Measurements from ENCODE around the gene LSP1. TPM values are rescaled to one million over a fixed set of nuclear protein-coding genes. Genes with fewer than 3 reads are reported as not detected.
A peak's percentile ranks its signal among the peaks of the same experiment; 100 is the strongest.

The LSP1 gene
- total RNA-seq, 3 donors from 2014 or later (not counting 1 experiment from before 2014, with no cell fraction given), result 487 to 595 (median 536) TPM

DNA sequence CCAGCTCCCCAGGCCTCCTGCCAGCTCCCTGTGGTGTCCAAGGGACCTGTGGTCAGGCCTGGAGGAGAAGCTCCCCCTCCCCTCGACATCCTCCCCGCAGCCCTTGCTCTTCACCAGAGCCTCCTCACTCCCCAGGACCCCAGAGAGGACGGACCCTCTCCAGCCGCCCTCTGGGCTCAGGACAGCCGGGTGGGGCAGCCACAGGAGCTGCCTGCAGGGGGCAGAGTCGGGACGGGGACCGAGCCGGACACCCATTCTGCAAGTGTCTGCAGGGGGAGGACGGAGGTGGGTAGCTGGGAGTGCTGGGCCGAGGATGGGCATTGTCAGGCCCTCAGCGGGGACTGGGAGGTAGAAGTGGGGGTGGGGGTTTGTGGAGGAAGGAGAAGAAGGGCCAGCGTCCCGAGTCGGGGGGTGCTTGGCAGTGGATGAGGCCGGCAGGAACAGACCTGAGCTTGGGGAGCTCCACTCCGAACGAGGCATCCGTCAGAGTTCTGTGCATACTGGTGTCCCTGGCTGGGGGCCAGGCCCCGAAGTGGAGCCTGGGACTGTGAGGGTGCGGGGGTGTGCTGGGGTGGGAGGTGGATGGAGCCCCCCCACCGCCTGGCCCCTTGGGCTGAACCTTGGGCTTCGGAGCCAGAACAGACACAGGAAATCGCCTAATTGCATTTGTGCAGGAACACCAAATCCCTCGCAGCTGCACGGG is 23.6 kb downstream of the LSP1 start:
- no peak overlapping the region for H3K4me3 Mint-ChIP-seq
- WGBS (ENCODE audit: insufficient coverage), result 73% methylated on average over 26 of the region's 26 CpGs
- Histone ChIP-seq H3K27ac (ENCODE audit: low read length) (no peak overlapping the region), H3K9me3 (ENCODE audit: control insufficient read depth, insufficient read depth, low read length) (no peaks in the 10 kb centered on the region), H3K27me3 (ENCODE audit: control insufficient read depth, insufficient read depth, low read length) (no peaks in the 10 kb centered on the region), H3K4me3 (ENCODE audit: low read length) (no peak overlapping the region), H3K4me1 (ENCODE audit: control insufficient read depth, insufficient read depth, low read length) (peaks cover 92% of the 10 kb centered on the region), H3K36me3 (ENCODE audit: control insufficient read depth, insufficient read depth, low read length) (peaks cover 20% of the 10 kb centered on the region)
- no peaks in the 10 kb centered on the region for H3K27me3 Mint-ChIP-seq (ENCODE audit: low read depth in 2 of 2)
- TF ChIP-seq, protein P1, sequence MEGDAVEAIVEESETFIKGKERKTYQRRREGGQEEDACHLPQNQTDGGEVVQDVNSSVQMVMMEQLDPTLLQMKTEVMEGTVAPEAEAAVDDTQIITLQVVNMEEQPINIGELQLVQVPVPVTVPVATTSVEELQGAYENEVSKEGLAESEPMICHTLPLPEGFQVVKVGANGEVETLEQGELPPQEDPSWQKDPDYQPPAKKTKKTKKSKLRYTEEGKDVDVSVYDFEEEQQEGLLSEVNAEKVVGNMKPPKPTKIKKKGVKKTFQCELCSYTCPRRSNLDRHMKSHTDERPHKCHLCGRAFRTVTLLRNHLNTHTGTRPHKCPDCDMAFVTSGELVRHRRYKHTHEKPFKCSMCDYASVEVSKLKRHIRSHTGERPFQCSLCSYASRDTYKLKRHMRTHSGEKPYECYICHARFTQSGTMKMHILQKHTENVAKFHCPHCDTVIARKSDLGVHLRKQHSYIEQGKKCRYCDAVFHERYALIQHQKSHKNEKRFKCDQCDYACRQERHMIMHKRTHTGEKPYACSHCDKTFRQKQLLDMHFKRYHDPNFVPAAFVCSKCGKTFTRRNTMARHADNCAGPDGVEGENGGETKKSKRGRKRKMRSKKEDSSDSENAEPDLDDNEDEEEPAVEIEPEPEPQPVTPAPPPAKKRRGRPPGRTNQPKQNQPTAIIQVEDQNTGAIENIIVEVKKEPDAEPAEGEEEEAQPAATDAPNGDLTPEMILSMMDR (IDR thresholded peaks at IDR 0.05), result peak; percentile 25
- ATAC-seq (no peak), DNase-seq (peak in 1 of 2 donors; percentile 36)
- H3K36me3 Mint-ChIP-seq, result no peaks in the 10 kb centered on the region
- peak overlapping the region; percentile 29 to 42 for H3K27ac Mint-ChIP-seq
- no peaks in the 10 kb centered on the region for H3K9me3 Mint-ChIP-seq
- peaks cover 26 to 72% of the 10 kb centered on the region in 2 donors for H3K4me1 Mint-ChIP-seq
- intact Hi-C loops (cut with micrococcal nuclease), result no loop called here

DNA sequence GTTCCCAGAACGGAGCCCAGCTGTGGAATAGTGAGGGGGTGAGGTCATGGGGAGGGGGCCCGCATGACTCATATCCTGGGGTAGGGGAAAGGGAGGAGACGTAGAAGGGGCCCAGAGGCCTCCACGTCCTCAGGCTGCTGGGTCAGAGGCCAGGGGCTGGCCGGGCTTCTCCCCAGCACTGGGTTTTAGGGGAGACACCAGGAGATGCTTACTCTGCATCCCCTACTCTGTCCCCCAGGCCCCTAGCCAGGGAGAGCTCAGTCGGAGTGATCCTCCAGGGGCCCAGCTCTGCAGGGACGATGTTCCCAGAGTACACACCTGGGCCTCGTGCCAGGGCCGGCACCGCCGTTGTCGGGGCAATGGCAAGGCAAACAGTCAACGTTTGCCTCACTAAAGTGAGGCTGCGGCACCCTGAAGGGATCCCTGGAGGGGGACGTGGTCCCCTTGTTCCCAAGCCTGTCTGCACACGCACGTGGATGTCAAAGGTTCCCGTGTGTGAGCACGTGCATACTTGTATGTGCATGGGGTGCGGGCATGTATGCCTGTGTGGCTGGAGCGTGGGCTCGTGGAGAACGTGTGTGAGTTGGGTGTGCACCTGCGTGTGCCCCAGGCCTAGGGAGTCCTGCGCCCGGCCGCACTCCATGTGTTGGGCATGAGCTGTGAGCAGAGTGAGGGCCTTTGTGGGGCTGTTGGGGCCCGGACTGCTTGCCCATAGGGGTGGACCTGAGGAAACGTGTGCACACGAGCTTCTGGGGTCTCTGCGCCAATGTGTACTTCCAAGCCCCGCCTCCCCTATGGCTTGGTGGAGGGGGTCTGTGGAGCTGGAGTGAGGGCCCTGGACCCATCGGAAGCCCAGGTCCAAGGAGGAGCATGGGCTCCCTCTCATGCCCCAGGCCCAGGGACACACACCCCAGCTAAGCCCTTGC is 24.6 kb downstream of the LSP1 start:
- no peaks in the 10 kb centered on the region for H3K36me3 Mint-ChIP-seq
- H3K27ac Mint-ChIP-seq, result peak overlapping the region in 1 of 2 donors; percentile 63
- no peaks in the 10 kb centered on the region for H3K9me3 Mint-ChIP-seq
- ATAC-seq (no peak), DNase-seq (no peak)
- Histone ChIP-seq H3K9me3 (ENCODE audit: control insufficient read depth, insufficient read depth, low read length) (no peaks in the 10 kb centered on the region), H3K4me1 (ENCODE audit: control insufficient read depth, insufficient read depth, low read length) (peaks cover 92% of the 10 kb centered on the region), H3K36me3 (ENCODE audit: control insufficient read depth, insufficient read depth, low read length) (peaks cover 20% of the 10 kb centered on the region), H3K27me3 (ENCODE audit: control insufficient read depth, insufficient read depth, low read length) (no peaks in the 10 kb centered on the region), H3K27ac (ENCODE audit: low read length) (no peak overlapping the region), H3K4me3 (ENCODE audit: low read length) (no peak overlapping the region)
- no peaks in the 10 kb centered on the region for H3K27me3 Mint-ChIP-seq (ENCODE audit: low read depth in 2 of 2)
- WGBS (ENCODE audit: insufficient coverage), result 75% methylated on average over 33 of the region's 33 CpGs
- H3K4me3 Mint-ChIP-seq, result no peak overlapping the region
- intact Hi-C loops (cut with micrococcal nuclease), result no loop called here
- H3K4me1 Mint-ChIP-seq, result peaks cover 21 to 68% of the 10 kb centered on the region in 2 donors
- TF ChIP-seq, protein P1 (IDR thresholded peaks at IDR 0.05), result no peak

DNA sequence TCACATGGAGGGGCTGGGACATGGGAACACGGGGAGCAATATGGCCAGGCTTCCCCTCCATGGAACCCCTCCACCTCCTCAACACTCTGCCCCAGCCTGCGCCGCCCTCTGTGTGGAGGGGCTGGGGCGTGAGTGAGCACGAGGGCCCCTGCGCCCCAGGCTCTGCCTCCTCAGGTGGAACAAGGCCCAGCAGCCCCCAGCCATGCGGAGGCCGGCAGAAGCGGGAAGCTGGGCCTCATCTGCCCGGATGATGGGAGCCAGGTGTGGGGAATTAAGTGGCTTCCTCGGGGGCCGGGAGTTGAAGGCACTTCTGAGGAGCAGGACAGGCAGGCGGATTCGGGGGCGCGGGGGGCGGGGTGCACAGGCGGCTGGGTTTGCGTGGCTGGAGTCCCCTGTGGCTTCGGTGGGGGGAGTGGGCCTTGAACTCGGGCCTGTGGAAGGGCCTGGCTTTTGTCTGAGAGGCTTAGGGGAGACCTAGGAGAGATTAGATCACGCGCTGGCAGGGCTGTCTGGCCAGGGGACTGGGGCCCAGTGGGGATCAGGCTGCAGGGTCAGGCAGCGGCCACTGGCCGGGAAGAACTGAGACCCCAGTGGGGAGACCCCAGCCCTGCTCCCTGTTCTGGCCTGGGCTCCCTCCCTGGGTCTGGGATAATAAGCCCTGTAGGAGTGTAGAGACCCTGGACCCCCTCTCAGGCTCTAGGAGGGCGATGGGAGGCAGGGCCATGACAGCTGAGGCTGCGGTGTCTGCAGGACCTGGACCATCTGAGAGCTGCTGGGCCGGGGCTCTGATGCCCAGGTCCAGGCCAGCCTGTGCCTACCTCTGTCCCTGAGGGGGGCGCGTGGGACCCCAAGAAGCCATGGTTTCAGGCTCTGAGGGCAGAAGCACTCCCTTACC is 25.5 kb downstream of the LSP1 start:
- DNase-seq (no peak), ATAC-seq (no peak)
- H3K4me3 Mint-ChIP-seq, result no peak overlapping the region
- H3K27ac Mint-ChIP-seq, result peak overlapping the region; percentile 63 to 68
- H3K4me1 ChIP-seq (ENCODE audit: control insufficient read depth, insufficient read depth, low read length), result peaks cover 89% of the 10 kb centered on the region
- H3K9me3 Mint-ChIP-seq, result no peaks in the 10 kb centered on the region
- peaks cover 24% of the 10 kb centered on the region for H3K36me3 ChIP-seq (ENCODE audit: control insufficient read depth, insufficient read depth, low read length)
- H3K4me1 Mint-ChIP-seq, result peaks cover 18 to 66% of the 10 kb centered on the region in 2 donors
- H3K27ac ChIP-seq (ENCODE audit: low read length), result no peak overlapping the region
- intact Hi-C loops (cut with micrococcal nuclease), result no loop called here
- TF ChIP-seq, protein P1 (IDR thresholded peaks at IDR 0.05), result no peak
- H3K36me3 Mint-ChIP-seq, result no peaks in the 10 kb centered on the region
- 92% methylated on average over 30 of the region's 30 CpGs for WGBS (ENCODE audit: insufficient coverage)
- H3K27me3 Mint-ChIP-seq (ENCODE audit: low read depth in 2 of 2), result no peaks in the 10 kb centered on the region
- no peaks in the 10 kb centered on the region for H3K9me3 ChIP-seq (ENCODE audit: control insufficient read depth, insufficient read depth, low read length)
- H3K4me3 ChIP-seq (ENCODE audit: low read length), result no peak overlapping the region
- H3K27me3 ChIP-seq (ENCODE audit: control insufficient read depth, insufficient read depth, low read length), result no peaks in the 10 kb centered on the region
